Cortex of kidney (tissue), 1 donor: Measurements from ENCODE around the gene C2CD2.

Experiments
- DNase-seq: peaks from one replicate; lab custom pipeline; 2025; lab: John Stamatoyannopoulos, UW

The C2CD2 gene

DNA sequence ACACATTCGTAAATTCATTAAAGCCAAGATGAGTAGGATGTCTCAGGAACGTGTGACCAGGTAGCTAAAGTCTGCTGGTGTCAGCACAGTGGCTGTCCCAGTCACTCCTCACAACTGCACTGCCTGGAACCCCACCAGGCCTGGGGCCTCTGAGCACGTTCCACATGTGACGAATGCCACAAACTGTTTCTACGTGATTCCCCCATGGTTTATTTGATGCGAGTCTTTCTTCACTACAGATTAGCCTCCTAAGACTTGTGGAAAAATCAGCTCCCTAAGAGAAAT, 107.8 kb downstream of the C2CD2 start:
- no peak for DNase-seq

DNA sequence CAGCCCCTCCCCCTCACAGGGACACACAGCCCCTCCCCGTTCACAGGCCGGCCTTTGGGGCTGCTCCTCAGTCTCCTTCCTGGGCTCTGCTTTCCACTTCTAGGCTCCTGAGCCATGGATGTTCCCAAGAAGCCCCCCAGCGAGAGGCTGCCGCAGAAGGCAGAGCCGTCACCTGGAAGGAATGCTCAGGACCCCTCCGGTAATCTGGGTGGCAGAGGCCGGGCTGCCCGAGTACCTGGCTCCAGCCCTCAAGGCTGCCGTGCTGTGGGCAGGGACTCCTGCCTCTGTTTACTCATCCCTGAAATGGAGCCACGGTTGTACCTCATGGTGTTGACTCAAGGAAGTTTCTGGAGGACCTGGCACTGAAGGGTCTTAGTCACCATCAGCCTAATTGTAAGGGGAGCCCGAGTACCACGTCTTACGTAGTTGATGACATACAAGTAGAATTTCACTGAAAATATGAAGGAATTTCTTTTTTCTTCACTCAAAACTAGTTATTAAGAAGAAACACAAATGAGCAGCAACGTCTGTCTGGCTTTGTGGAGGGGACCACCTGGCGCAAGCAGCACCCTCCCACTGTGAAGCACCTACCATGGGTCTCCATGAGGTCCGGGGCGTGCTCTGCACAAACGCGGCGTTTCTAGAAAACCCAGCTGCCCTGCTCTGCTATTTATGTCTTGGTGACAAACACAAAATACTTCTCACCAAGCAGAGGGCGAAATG, 108.3 kb downstream of the C2CD2 start:
- no peak for DNase-seq

DNA sequence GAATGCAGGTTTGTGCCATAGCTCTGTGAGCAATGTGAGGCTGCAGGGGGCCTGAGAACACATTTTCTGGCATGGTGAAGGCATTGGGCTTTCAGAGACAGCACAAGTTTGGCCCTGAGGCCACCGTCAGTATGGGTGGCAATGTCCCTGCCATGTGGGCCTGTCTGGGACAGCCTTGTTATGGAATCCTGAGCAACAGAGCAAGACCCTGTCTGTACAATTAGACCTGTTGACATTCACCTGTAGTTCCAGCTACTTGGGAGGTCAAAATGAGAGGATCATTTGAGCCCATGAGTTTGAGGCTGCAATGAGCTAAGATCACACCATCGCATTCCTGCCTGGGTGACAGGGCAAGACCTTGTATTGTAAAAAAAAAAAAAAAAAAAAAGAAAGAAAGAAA, 110.2 kb downstream of the C2CD2 start:
- no peak for DNase-seq

- no peak for DNase-seq
Measured at GRCh38 chr21:41840880-41841279, 112.9 kb downstream of the C2CD2 start.

GRCh38 chr21:41839387-41840000, 114.3 kb downstream of the C2CD2 start:
- no peak for DNase-seq

- DNase-seq = no peak
Measured at GRCh38 chr21:41837756-41838297, 116.0 kb downstream of the C2CD2 start.

DNA sequence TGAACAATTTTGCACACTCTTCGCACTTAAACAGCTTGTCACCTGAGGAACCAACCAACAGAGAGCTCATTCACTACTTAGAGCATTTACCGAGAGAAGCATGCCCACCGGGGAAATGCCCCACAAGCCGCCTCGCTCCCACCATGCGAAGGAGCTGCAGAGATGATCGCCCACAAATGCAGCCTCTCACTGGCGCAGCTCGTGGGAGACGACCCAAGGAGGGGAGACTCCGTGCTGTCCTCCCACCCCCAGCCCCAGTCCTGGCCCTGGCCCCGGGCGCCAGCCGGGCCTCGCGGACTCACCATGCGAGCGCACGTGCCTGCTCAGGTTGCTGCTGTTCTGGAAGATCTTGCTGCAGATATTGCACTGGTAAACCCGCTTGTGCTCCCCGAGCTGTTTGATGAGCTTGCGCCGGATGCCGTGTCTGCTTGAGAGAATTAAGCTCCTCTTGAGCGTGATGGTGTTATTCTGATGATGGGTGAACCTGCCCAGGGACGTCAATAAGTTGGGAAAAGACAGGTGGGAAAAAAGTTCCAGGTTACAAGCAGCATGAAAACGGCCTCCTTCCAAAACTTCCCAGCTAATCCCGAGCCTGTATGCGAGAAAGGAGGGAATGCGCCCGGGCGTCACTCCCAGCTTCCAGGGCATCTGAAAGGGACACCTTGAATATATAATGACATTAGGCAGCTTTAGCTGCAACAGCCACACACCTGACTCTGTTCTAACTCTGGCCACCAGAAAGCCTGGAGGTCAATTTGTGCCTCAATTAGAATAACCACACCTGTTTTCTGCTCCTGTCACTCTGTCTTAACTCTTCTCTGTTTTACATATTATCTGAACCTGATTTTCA, 117.4 kb downstream of the C2CD2 start:
- no peak for DNase-seq

DNA sequence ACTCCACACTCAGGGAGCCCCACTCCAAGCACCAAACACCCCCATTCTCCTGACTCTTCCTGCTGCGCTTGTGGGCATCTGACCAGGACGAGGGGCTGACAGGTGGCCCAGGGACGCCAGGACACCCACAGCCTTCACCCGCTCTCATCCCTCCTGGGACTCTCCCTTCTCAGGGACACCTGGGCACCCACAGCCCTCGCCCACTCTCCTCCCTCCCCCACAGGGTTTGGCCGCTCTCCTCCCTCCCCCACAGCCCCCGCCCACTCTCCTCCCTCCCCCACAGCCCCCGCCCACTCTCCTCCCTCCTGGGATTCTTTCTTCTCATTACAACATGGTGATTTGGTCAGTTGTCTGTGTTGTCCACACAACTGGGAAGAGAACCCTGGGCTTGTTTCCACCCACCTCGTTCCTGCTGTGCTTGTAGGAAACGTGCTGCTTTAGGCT, 118.1 kb downstream of the C2CD2 start:
- no peak for DNase-seq
